GM12878 (cell line): ENCODE results near the gene ABCD4. TPM values are rescaled to one million over a fixed set of nuclear protein-coding genes. Genes with fewer than 3 reads are reported as not detected.

Experiments used
- BACH1 ChIP-seq: fragments of 450-650 bp; IDR thresholded peaks from 2 replicates; pipeline ENCODE4 v1.6.1; 2017; ENCODE audit warnings: mild to moderate bottlenecking, borderline replicate concordance
- CBX3 ChIP-seq: fragments of 200-600 bp; sonication (generic); IDR thresholded peaks from 2 replicates; pipeline ENCODE4 v1.6.1; 2016; ENCODE audit warnings: low read depth, borderline replicate concordance
- CREB1 ChIP-seq: IDR thresholded peaks from 2 replicates; pipeline ENCODE4 v1.6.1; 2012; ENCODE audit warnings: low read depth, mild to moderate bottlenecking, inconsistent platforms
- CREM ChIP-seq: IDR thresholded peaks from 2 replicates; pipeline ENCODE4 v1.6.1; 2014; ENCODE audit warnings: antibody characterized with exemption, low read depth
- EP300 ChIP-seq, 2 experiments: fragments of 150-350 bp in 1 of 2; IDR thresholded peaks; 2 replicates each; pipeline ENCODE4 v1.6.1; 2011 to 2012; ENCODE audit warnings: low read depth in 2 of 2, low read length in 2 of 2, borderline replicate concordance in 1 of 2, improper control_type of control experiment in 1 of 2, inconsistent platforms in 1 of 2; ENCODE audit not compliant: control insufficient read depth in 1 of 2
- HCFC1 ChIP-seq: fragments of 150-350 bp; IDR thresholded peaks from 2 replicates; pipeline ENCODE4 v1.6.1; 2014; ENCODE audit warnings: low read length
- IKZF1 ChIP-seq: fragments of 450-650 bp; conservative IDR thresholded peaks from 2 replicates; pipeline ENCODE4 v1.6.1; 2017; ENCODE audit warnings: antibody characterized with exemption, mild to moderate bottlenecking
- LARP7 ChIP-seq: fragments of 450-650 bp; IDR thresholded peaks from 2 replicates; pipeline ENCODE4 v1.6.1; 2017; ENCODE audit warnings: mild to moderate bottlenecking
- MAX ChIP-seq: IDR thresholded peaks from 2 replicates; pipeline ENCODE4 v1.6.1; 2012; ENCODE audit warnings: low read depth, low read length, improper control_type of control experiment
- MTA2 ChIP-seq: fragments of 450-650 bp; IDR thresholded peaks from 2 replicates; pipeline ENCODE4 v1.6.1; 2016; ENCODE audit warnings: low read depth, mild to moderate bottlenecking, moderate library complexity
- NBN ChIP-seq: fragments of 450-650 bp; IDR thresholded peaks from 2 replicates; pipeline ENCODE4 v1.6.1; 2016
- NFYA ChIP-seq: IDR thresholded peaks from 2 replicates; pipeline ENCODE4 v1.6.1; 2011; ENCODE audit warnings: low read depth, mild to moderate bottlenecking, low read length, improper control_type of control experiment, borderline replicate concordance
- NR2C1 ChIP-seq: fragments of 450-650 bp; IDR thresholded peaks from 2 replicates; pipeline ENCODE4 v1.6.1; 2017; ENCODE audit warnings: antibody characterized with exemption, mild to moderate bottlenecking, moderate library complexity
- POU2F2 ChIP-seq: IDR thresholded peaks from 3 replicates; pipeline ENCODE4 v1.6.1; 2011; ENCODE audit warnings: low read depth, mild to moderate bottlenecking, low read length, borderline replicate concordance
- RAD51 ChIP-seq: fragments of 450-650 bp; IDR thresholded peaks from 2 replicates; pipeline ENCODE4 v1.6.1; 2016; ENCODE audit warnings: moderate library complexity, mild to moderate bottlenecking, inconsistent platforms
- RBBP5 ChIP-seq: fragments of 200-600 bp; sonication (generic); conservative IDR thresholded peaks from 2 replicates; pipeline ENCODE4 v1.6.1; 2016
- RUNX3 ChIP-seq: IDR thresholded peaks from 2 replicates; pipeline ENCODE4 v1.6.1; 2012; ENCODE audit warnings: low read length, inconsistent platforms
- SMARCA5 ChIP-seq: fragments of 450-650 bp; IDR thresholded peaks from 2 replicates; pipeline ENCODE4 v1.6.1; 2017; ENCODE audit warnings: mild to moderate bottlenecking
- SP1 ChIP-seq: IDR thresholded peaks from one replicate; pipeline ENCODE4 v1.6.1; 2011; ENCODE audit warnings: low read depth, low read length
- SPI1 ChIP-seq: IDR thresholded peaks from 2 replicates; pipeline ENCODE4 v1.6.1; 2011; ENCODE audit warnings: low read depth, mild to moderate bottlenecking, low read length, moderate library complexity, borderline replicate concordance; ENCODE audit not compliant: insufficient read depth
- SREBF2 ChIP-seq: IDR thresholded peaks from 2 replicates; pipeline ENCODE4 v1.6.1; 2012; ENCODE audit warnings: mild to moderate bottlenecking, low read length
- YY1 ChIP-seq: IDR thresholded peaks from 2 replicates; pipeline ENCODE4 v1.6.1; 2011; ENCODE audit warnings: low read depth, mild to moderate bottlenecking, low read length
- ZBTB33 ChIP-seq: fragments of 450-650 bp; IDR thresholded peaks from 2 replicates; pipeline ENCODE4 v1.6.1; 2017; ENCODE audit warnings: mild to moderate bottlenecking
- ZNF592 ChIP-seq: fragments of 450-650 bp; IDR thresholded peaks from 2 replicates; pipeline ENCODE4 v1.6.1; 2017; ENCODE audit warnings: mild to moderate bottlenecking, moderate library complexity
- ZSCAN29 ChIP-seq: fragments of 450-650 bp; IDR thresholded peaks from 2 replicates; pipeline ENCODE4 v1.6.1; 2017; ENCODE audit warnings: mild to moderate bottlenecking, moderate library complexity
- polyA plus RNA-seq, 11 experiments: library from polyadenylated mRNA; depleted of rRNA in 4 of 11; unstranded in 6 of 11; stranded (reverse) in 5 of 11; fragments of >200 nt; fragmentation: Nextera tagmentation in 4 of 11; fragmentation: Illumina TruSeq in 1 of 11; extraction: Ambion mirVana in 4 of 11; extraction: Trizol in 1 of 11; gene quantifications; 1 replicate in 1 of 11; 2 replicates in 10 of 11; pipeline versions ENCODE4 v1.2.1 to v1.2.3, GENCODE V29; 2011 to 2016; ENCODE audit warnings: inconsistent platforms in 2 of 11, missing spikeins in 2 of 11, low read depth in 1 of 11
- total RNA-seq, 4 experiments: library from RNA; depleted of rRNA in 3 of 4; stranded (reverse); fragments of >200 nt in 3 of 4; fragmentation: Illumina TruSeq in 1 of 4; extraction: Trizol in 1 of 4; gene quantifications; 2 replicates each; pipeline versions ENCODE4 v1.2.1 to v1.2.3, GENCODE V29; 2013 to 2021

ABCD4 gene
- total and polyA plus RNA-seq, 10 of the 15 experiments (the other 5 are each of a cell fraction or from before 2014, with no cell fraction given): 5.7 to 29.5 (median 23.4) TPM

GRCh38 chr14:74302634-74303569, at the start of gene ABCD4 (continued):
- TF ChIP-seq BACH1: 0 out of 2 replicates have a peak, but pooled peaks have one; percentile 42
- no peak for TF ChIP-seq SREBF2
- 0 out of 2 replicates have a peak, but pooled peaks have one; percentile 22 for TF ChIP-seq NBN
- no peak for TF ChIP-seq ZBTB33
- TF ChIP-seq SMARCA5: peak; percentile 84; the same call in 1 of the 2 replicates
- TF ChIP-seq SP1: peak; percentile 24
- peak; percentile 21; the same call in 1 of the 2 replicates for TF ChIP-seq RUNX3
- TF ChIP-seq RBBP5: no peak
- TF ChIP-seq IKZF1: peak; percentile 67
- no peak for TF ChIP-seq MTA2
- no peak for TF ChIP-seq RAD51
- no peak for TF ChIP-seq ZNF592
- peak; percentile 74; the same call in 2 of the 3 replicates for TF ChIP-seq POU2F2
- 0 out of 2 replicates have a peak, but pooled peaks have one; percentile 26 for TF ChIP-seq LARP7
- no peak for TF ChIP-seq CBX3
- TF ChIP-seq CREM: peak; percentile 68
- peak; percentile 54; the same call in 1 of the 2 replicates for TF ChIP-seq SPI1
- TF ChIP-seq NR2C1: peak; percentile 70
- TF ChIP-seq EP300 (IDR thresholded peaks at IDR 0.05; ENCODE audit: borderline replicate concordance in 1 of 2, control insufficient read depth in 1 of 2, low read depth in 2 of 2, low read length in 2 of 2): no peak
- TF ChIP-seq YY1: peak; percentile 78
- no peak for TF ChIP-seq ZSCAN29
- no peak for TF ChIP-seq NFYA
- TF ChIP-seq HCFC1: peak; percentile 60
- peak; percentile 70 for TF ChIP-seq CREB1
- no peak for TF ChIP-seq MAX
